NCI-H1417 (cell line): ENCODE results near the gene LTA4H.

Experiments
- DNase-seq, 3 experiments: peaks; one replicate each; lab custom pipeline; 2025; lab: John Stamatoyannopoulos, UW

LTA4H gene

GRCh38 chr12:95956557-95957145 is 78.7 kb downstream of the LTA4H start:
- DNase-seq = no peak

- DNase-seq = no peak
Observed at GRCh38 chr12:95955549-95956159, 79.7 kb downstream of the LTA4H start.

DNA sequence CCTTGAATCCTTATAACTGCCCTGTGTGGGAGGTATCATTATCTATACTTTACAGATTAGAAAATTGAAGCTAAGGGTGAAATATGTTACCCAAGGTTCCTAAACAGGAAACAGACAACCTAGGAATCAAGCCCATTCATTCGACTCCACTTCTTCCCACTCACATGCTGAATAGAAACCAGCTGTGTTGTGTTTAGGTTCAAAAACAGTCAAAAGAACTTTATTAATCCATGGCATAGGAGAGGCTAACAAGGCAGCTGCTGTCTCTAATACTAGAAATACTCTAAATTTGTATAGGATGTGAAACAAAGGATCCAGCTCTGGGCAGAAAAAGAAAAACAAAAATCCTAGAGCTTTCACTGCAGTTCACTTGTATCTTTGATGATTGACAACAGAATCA is 82.4 kb downstream of the LTA4H start:
- DNase-seq = no peak

DNA sequence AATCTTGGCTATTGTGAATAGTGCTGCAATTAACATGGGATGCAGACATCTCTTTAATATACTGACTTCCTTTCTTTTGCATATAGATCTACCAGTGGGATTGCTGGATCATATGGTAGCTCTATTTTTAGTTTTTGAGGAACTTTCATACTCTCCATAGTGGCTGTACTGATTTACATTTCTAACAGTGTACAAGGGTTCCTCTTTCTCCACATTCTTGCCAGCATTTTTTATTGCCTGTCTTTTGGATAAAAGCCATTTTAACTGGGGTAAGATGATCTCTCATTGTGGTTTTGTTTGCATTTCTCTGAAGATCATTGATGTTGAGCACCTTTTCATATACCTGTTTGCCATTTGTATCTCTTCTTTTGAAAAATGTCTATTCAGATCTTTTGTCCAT is 83.9 kb downstream of the LTA4H start:
- peak in 1 of 3 experiments; percentile 33 for DNase-seq
